T-helper 17 cell (primary cell): ENCODE measurements around the gene KIAA1549. TPM values are rescaled to one million over a fixed set of nuclear protein-coding genes. Genes with fewer than 3 reads are reported as not detected.
"Not testable (repeated sequence)": the region's sequence is repeated elsewhere in the genome, so short reads cannot be mapped to it uniquely, and the experiment has no call there.

Source experiments
- ATAC-seq: fragments of 150-1000 bp; cut with Tn5 transposase; 2 replicates; pipeline ENCODE4 v1.10.0; 2021; ENCODE audit warnings: mild to moderate bottlenecking, moderate library complexity
- DNase-seq, 3 donors: peaks; one replicate each; pipeline versions ENCODE4 v3.0.0 to v3.0.0-alpha.2; 2020 to 2021
- H3K9me3 ChIP-seq: one replicate; pipeline ENCODE4 v1.7.0; 2013; ENCODE audit warnings: low read length, mild to moderate bottlenecking; ENCODE audit not compliant: control insufficient read depth, poor library complexity, severe bottlenecking
- H3K27ac Mint-ChIP-seq: one replicate; pipeline ENCODE4 v1.8.0; 2022; ENCODE audit warnings: mild to moderate bottlenecking, moderate library complexity, mixed read lengths
- H3K27me3 Mint-ChIP-seq: one replicate; pipeline ENCODE4 v1.8.0; 2022; ENCODE audit warnings: mixed read lengths
- H3K36me3 Mint-ChIP-seq: one replicate; pipeline ENCODE4 v1.8.0; 2022; ENCODE audit warnings: low read depth, mixed read lengths
- H3K4me1 Mint-ChIP-seq: one replicate; pipeline ENCODE4 v1.8.0; 2022; ENCODE audit warnings: mild to moderate bottlenecking, mixed read lengths
- H3K4me3 Mint-ChIP-seq: one replicate; pipeline ENCODE4 v1.8.0; 2022; ENCODE audit warnings: mild to moderate bottlenecking, moderate library complexity, mixed read lengths
- total RNA-seq, 4 donors: library from RNA in 2 of 4; stranded (reverse) in 2 of 4; gene quantifications; one replicate each; pipeline ENCODE4 v1.2.3 and lab custom pipeline; 2022 to 2026

The KIAA1549 gene
- total RNA-seq, 2 donors from 2014 or later: 0.21 TPM; not detected in 1

GRCh38 chr7:138801256-138801655, 179.9 kb downstream of the KIAA1549 start:
- H3K27ac Mint-ChIP-seq: no peak overlapping the region
- ATAC-seq (no peak), DNase-seq (no peak)
- H3K27me3 Mint-ChIP-seq: peaks cover 36% of the 10 kb centered on the region
- peaks cover 3% of the 10 kb centered on the region for H3K4me1 Mint-ChIP-seq
- no peak overlapping the region for H3K4me3 Mint-ChIP-seq
- H3K9me3 ChIP-seq: no peaks in the 10 kb centered on the region
- no peaks in the 10 kb centered on the region for H3K36me3 Mint-ChIP-seq

GRCh38 chr7:138799336-138800000, 181.7 kb downstream of the KIAA1549 start:
- ATAC-seq (no peak), DNase-seq (no peak)
- peaks cover 27% of the 10 kb centered on the region for H3K27me3 Mint-ChIP-seq
- peaks cover 3% of the 10 kb centered on the region for H3K4me1 Mint-ChIP-seq
- no peak overlapping the region for H3K27ac Mint-ChIP-seq
- H3K9me3 ChIP-seq: no peaks in the 10 kb centered on the region
- H3K36me3 Mint-ChIP-seq: no peaks in the 10 kb centered on the region
- H3K4me3 Mint-ChIP-seq: no peak overlapping the region

GRCh38 chr7:138798836-138799235, 182.4 kb downstream of the KIAA1549 start:
- H3K27ac Mint-ChIP-seq: no peak overlapping the region
- peaks cover 22% of the 10 kb centered on the region for H3K27me3 Mint-ChIP-seq
- H3K4me1 Mint-ChIP-seq: peaks cover 3% of the 10 kb centered on the region
- no peaks in the 10 kb centered on the region for H3K36me3 Mint-ChIP-seq
- H3K4me3 Mint-ChIP-seq: no peak overlapping the region
- DNase-seq (no peak), ATAC-seq (no peak)
- no peaks in the 10 kb centered on the region for H3K9me3 ChIP-seq

GRCh38 chr7:138797715-138798320, 183.4 kb downstream of the KIAA1549 start, which contains the start of the genes ATP6V0A4 and TMEM213:
ATP6V0A4 (minus strand) TSS chr7:138798196; CDS start chr7:138771247, 26,949 bp downstream.
TMEM213 (plus strand) TSS chr7:138797994; CDS start chr7:138798105, 111 bp downstream.
- H3K27me3 Mint-ChIP-seq: peaks cover 22% of the 10 kb centered on the region

GRCh38 chr7:138797046-138797445, 184.1 kb downstream of the KIAA1549 start:
- peaks cover 22% of the 10 kb centered on the region for H3K27me3 Mint-ChIP-seq
- not testable (repeated sequence) for H3K9me3 ChIP-seq, H3K4me1 Mint-ChIP-seq, H3K4me3 Mint-ChIP-seq, H3K27ac Mint-ChIP-seq, DNase-seq, H3K36me3 Mint-ChIP-seq, ATAC-seq

More at GRCh38 chr7:138797715-138798320, 183.4 kb downstream of the KIAA1549 start, which contains the start of the genes ATP6V0A4 and TMEM213:
- DNase-seq (no peak), ATAC-seq (peak; percentile 57)
- Mint-ChIP-seq H3K4me3 (no peak within 1 kb of the TSS), H3K27ac (no peak within 1 kb of the TSS), H3K4me1 (peaks cover 3% of the 10 kb centered on the region), H3K36me3 (no peaks in the 10 kb centered on the region)
- H3K9me3 ChIP-seq: no peaks in the 10 kb centered on the region

- peaks cover 3% of the 10 kb centered on the region for H3K4me1 Mint-ChIP-seq
- DNase-seq: no peak
- H3K36me3 Mint-ChIP-seq: no peaks in the 10 kb centered on the region
Observed at GRCh38 chr7:138796038-138796615, 185.1 kb downstream of the KIAA1549 start.

GRCh38 chr7:138785587-138786437, 195.4 kb downstream of the KIAA1549 start:
- H3K27me3 Mint-ChIP-seq: peaks cover 7% of the 10 kb centered on the region
- H3K4me3 Mint-ChIP-seq: no peak overlapping the region
- DNase-seq (no peak), ATAC-seq (no peak)
- no peaks in the 10 kb centered on the region for H3K9me3 ChIP-seq
- no peaks in the 10 kb centered on the region for H3K36me3 Mint-ChIP-seq
- H3K4me1 Mint-ChIP-seq: no peaks in the 10 kb centered on the region
- no peak overlapping the region for H3K27ac Mint-ChIP-seq

More at GRCh38 chr7:138796038-138796615, 185.1 kb downstream of the KIAA1549 start:
- Mint-ChIP-seq H3K27ac (no peak overlapping the region), H3K27me3 (peaks cover 17% of the 10 kb centered on the region), H3K4me3 (no peak overlapping the region)
- H3K9me3 ChIP-seq: no peaks in the 10 kb centered on the region
- no peak for ATAC-seq

GRCh38 chr7:138784692-138785091, 196.5 kb downstream of the KIAA1549 start:
- no peaks in the 10 kb centered on the region for H3K9me3 ChIP-seq

More at GRCh38 chr7:138784692-138785091, 196.5 kb downstream of the KIAA1549 start:
- H3K4me3 Mint-ChIP-seq: no peak overlapping the region
- no peak for DNase-seq
- H3K4me1 Mint-ChIP-seq: no peaks in the 10 kb centered on the region
- no peak overlapping the region for H3K27ac Mint-ChIP-seq
- no peaks in the 10 kb centered on the region for H3K36me3 Mint-ChIP-seq
- ATAC-seq: no peak
- H3K27me3 Mint-ChIP-seq: peaks cover 7% of the 10 kb centered on the region

Other genes starting within 250 kb of the KIAA1549 start
- gene TMEM213, start 183.4 kb downstream of the KIAA1549 start, total RNA-seq: not detected
- gene ATP6V0A4, start 183.2 kb downstream of the KIAA1549 start, total RNA-seq: not detected
- 1 to 10 TPM; 2.2 to 6.9 TPM for gene ZC3HAV1L, start 54.7 kb upstream of the KIAA1549 start, total RNA-seq
- gene ZC3HAV1, start 128.3 kb upstream of the KIAA1549 start, total RNA-seq: 100 to 1,000 TPM; 154 to 177 TPM
- 10 to 100 TPM; 15.4 to 17.8 TPM for gene UBN2, start 249.8 kb upstream of the KIAA1549 start, total RNA-seq